SK-N-SH (cell line): Measurements from ENCODE around the gene CNTNAP2. TPM values are rescaled to one million over a fixed set of nuclear protein-coding genes. Genes with fewer than 3 reads are reported as not detected.

Experiments used
- CTCF ChIA-PET: fragments of 300-600, 350-600 bp; formaldehyde crosslinking; extraction: SDS; loops from one replicate; lab custom pipeline; 2021; lab: Yijun Ruan, JAX
- POLR2A ChIA-PET: fragments of 350-600 bp; sonication (Branson Sonifier 250); formaldehyde crosslinking; extraction: SDS; loops from one replicate; lab custom pipeline; 2020; ENCODE audit warnings: antibody characterized with exemption, inconsistent platforms; lab: Yijun Ruan, JAX
- DNase-seq: peaks from one replicate; pipeline ENCODE4 v3.0.0; 2012
- H2AFZ ChIP-seq: fragments of 200-600 bp; sonication (generic); 2 replicates; pipeline ENCODE4 v1.8.1; 2016; ENCODE audit warnings: antibody characterized with exemption, mild to moderate bottlenecking, low read depth
- H3F3A ChIP-seq: fragments of 200-600 bp; sonication (generic); replicated peaks from 2 replicates; pipeline ENCODE3; 2016; ENCODE audit warnings: antibody characterized with exemption, mild to moderate bottlenecking; ENCODE audit not compliant: insufficient read depth
- H3K27ac ChIP-seq, 2 experiments: fragments of 200-500 bp in 1 of 2; fragments of 200-600 bp in 1 of 2; sonication (Bioruptor generic) in 1 of 2; sonication (generic), shearing (Covaris generic) in 1 of 2; 2 replicates each; pipeline versions ENCODE4 v1.5.1 to v1.6.1; 2014 to 2016; ENCODE audit warnings: low read depth in 2 of 2, inconsistent platforms in 1 of 2, low read length in 1 of 2, mild to moderate bottlenecking in 1 of 2, mixed read lengths in 1 of 2
- H3K27me3 ChIP-seq: fragments of 200-600 bp; sonication (generic), shearing (Covaris generic); 2 replicates; pipeline ENCODE4 v1.6.1; 2016; ENCODE audit warnings: mixed run types; ENCODE audit not compliant: insufficient read depth
- H3K36me3 ChIP-seq, 2 experiments: fragments of 200-500 bp in 1 of 2; fragments of 200-600 bp in 1 of 2; sonication (Bioruptor generic) in 1 of 2; sonication (generic) in 1 of 2; replicated peaks in 1 of 2; 2 replicates each; pipeline versions ENCODE3 to v1.5.1; 2014 to 2016; ENCODE audit warnings: low read length in 1 of 2, mild to moderate bottlenecking in 1 of 2; ENCODE audit not compliant: insufficient read depth in 2 of 2, control insufficient read depth in 1 of 2
- H3K4me1 ChIP-seq, 2 experiments: fragments of 200-500 bp in 1 of 2; fragments of 200-600 bp in 1 of 2; sonication (Bioruptor generic) in 1 of 2; sonication (generic), shearing (Covaris generic) in 1 of 2; 2 replicates each; pipeline versions ENCODE4 v1.5.1 to v1.6.1; 2014 to 2016; ENCODE audit warnings: low read depth in 1 of 2, low read length in 1 of 2, mixed run types in 1 of 2; ENCODE audit not compliant: insufficient read depth in 2 of 2, control insufficient read depth in 1 of 2
- H3K4me2 ChIP-seq: fragments of 200-600 bp; sonication (generic), shearing (Covaris generic); 2 replicates; pipeline ENCODE4 v1.6.1; 2017; ENCODE audit warnings: mixed run types
- H3K4me3 ChIP-seq, 2 experiments: fragments of 200-500 bp in 1 of 2; fragments of 200-600 bp in 1 of 2; sonication (Bioruptor generic) in 1 of 2; sonication (generic), shearing (Covaris generic) in 1 of 2; 2 replicates each; pipeline versions ENCODE4 v1.5.1 to v1.8.1; 2014 to 2016; ENCODE audit warnings: low read depth in 2 of 2, inconsistent platforms in 1 of 2, low read length in 1 of 2, mild to moderate bottlenecking in 1 of 2, mixed read lengths in 1 of 2, moderate library complexity in 1 of 2
- H3K79me2 ChIP-seq: fragments of 200-600 bp; sonication (generic); 2 replicates; pipeline ENCODE4 v1.8.1; 2017; ENCODE audit warnings: mild to moderate bottlenecking; ENCODE audit not compliant: insufficient read depth
- H3K9ac ChIP-seq: fragments of 200-600 bp; sonication (generic); 2 replicates; pipeline ENCODE4 v1.6.1; 2017; ENCODE audit warnings: mixed run types
- H3K9me2 ChIP-seq: fragments of 200-600 bp; sonication (generic); 2 replicates; pipeline ENCODE4 v1.6.1; 2017; ENCODE audit warnings: mixed run types
- H3K9me3 ChIP-seq: fragments of 200-600 bp; sonication (generic); 2 replicates; pipeline ENCODE4 v1.6.1; 2017; ENCODE audit warnings: mixed run types, mild to moderate bottlenecking, moderate library complexity
- H4K20me1 ChIP-seq: fragments of 200-600 bp; sonication (generic); 2 replicates; pipeline ENCODE4 v1.6.1; 2017; ENCODE audit warnings: mild to moderate bottlenecking, mixed run types; ENCODE audit not compliant: insufficient read depth
- CHD2 ChIP-seq: fragments of 150-350 bp; IDR thresholded peaks from 2 replicates; pipeline ENCODE4 v1.6.1; 2018; ENCODE audit warnings: low read length; ENCODE audit not compliant: partially characterized antibody
- EP300 ChIP-seq, 2 experiments: IDR thresholded peaks; 2 replicates each; pipeline versions ENCODE4 v1.4.0 to v1.6.1; 2012; ENCODE audit warnings: borderline replicate concordance in 1 of 2, low read depth in 1 of 2, low read length in 1 of 2
- GABPA ChIP-seq: IDR thresholded peaks from 2 replicates; pipeline ENCODE4 v1.4.0; 2012; ENCODE audit warnings: low read depth, mild to moderate bottlenecking
- JUND ChIP-seq: IDR thresholded peaks from 2 replicates; pipeline ENCODE4 v1.4.0; 2012
- POLR2AphosphoS5 ChIP-seq: IDR thresholded peaks from 2 replicates; pipeline ENCODE4 v1.6.1; 2012; ENCODE audit warnings: low read depth, low read length
- RAD21 ChIP-seq: IDR thresholded peaks from 2 replicates; pipeline ENCODE4 v1.6.1; 2012; ENCODE audit warnings: mild to moderate bottlenecking, low read length
- RCOR1 ChIP-seq: fragments of 150-350 bp; IDR thresholded peaks from 2 replicates; pipeline ENCODE4 v1.6.1; 2017; ENCODE audit warnings: antibody characterized with exemption, low read length
- RXRA ChIP-seq: IDR thresholded peaks from 2 replicates; pipeline ENCODE4 v1.4.0; 2012; ENCODE audit warnings: low read depth, mild to moderate bottlenecking, borderline replicate concordance
- SIN3A ChIP-seq: IDR thresholded peaks from 2 replicates; pipeline ENCODE4 v1.6.1; 2012; ENCODE audit warnings: low read depth, mild to moderate bottlenecking, low read length, moderate library complexity, borderline replicate concordance
- WGBS: methylation state at CpG from one replicate; pipeline ENCODE4 v1.1.6; 2017; ENCODE audit warnings: low lambda C conversion rate; 5-methylcytosine and 5-hydroxymethylcytosine counted together
- polyA plus RNA-seq, 3 experiments: library from polyadenylated mRNA; depleted of rRNA; stranded (reverse); fragments of >200 nt; gene quantifications; 2 replicates each; pipeline ENCODE4 v1.2.3, GENCODE V29; 2012
- TF ChIP-seq, protein P1 (sequence below): IDR thresholded peaks from 2 replicates; pipeline ENCODE4 v1.6.1; 2012; ENCODE audit warnings: mild to moderate bottlenecking, low read depth, low read length, moderate library complexity
- TF ChIP-seq, protein P2 (sequence below): fragments of 150-350 bp; IDR thresholded peaks from 2 replicates; pipeline ENCODE4 v1.6.1; 2016; ENCODE audit warnings: mild to moderate bottlenecking, low read depth, low read length
- TF ChIP-seq, protein P3 (sequence below): IDR thresholded peaks from 2 replicates; pipeline ENCODE4 v1.4.0; 2012; ENCODE audit warnings: low read depth, borderline replicate concordance

CNTNAP2 gene
- polyA plus RNA-seq, 1 of the 3 experiments (the other 2 are of a cell fraction) = 3.4 TPM

DNA sequence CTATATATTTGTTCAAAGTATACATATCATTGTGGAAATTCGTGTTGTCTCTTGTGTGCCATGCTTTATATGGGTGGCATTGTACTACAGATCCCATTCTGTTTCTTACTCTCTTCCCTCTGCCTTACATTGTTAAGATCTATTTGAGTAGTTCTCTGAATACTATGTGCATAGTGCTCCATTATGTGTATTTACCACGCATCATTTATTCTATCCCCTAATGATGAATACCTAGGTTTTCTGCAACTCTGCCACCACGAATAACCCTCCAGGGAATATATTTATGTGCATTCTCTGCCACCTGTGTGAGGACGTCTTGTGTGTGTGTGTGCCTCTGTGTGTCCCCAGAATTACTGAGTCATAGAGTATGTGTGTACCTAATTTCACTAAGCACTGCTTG lies 2042.7 kb downstream of the CNTNAP2 start (continued):
- TF ChIP-seq, protein P1, sequence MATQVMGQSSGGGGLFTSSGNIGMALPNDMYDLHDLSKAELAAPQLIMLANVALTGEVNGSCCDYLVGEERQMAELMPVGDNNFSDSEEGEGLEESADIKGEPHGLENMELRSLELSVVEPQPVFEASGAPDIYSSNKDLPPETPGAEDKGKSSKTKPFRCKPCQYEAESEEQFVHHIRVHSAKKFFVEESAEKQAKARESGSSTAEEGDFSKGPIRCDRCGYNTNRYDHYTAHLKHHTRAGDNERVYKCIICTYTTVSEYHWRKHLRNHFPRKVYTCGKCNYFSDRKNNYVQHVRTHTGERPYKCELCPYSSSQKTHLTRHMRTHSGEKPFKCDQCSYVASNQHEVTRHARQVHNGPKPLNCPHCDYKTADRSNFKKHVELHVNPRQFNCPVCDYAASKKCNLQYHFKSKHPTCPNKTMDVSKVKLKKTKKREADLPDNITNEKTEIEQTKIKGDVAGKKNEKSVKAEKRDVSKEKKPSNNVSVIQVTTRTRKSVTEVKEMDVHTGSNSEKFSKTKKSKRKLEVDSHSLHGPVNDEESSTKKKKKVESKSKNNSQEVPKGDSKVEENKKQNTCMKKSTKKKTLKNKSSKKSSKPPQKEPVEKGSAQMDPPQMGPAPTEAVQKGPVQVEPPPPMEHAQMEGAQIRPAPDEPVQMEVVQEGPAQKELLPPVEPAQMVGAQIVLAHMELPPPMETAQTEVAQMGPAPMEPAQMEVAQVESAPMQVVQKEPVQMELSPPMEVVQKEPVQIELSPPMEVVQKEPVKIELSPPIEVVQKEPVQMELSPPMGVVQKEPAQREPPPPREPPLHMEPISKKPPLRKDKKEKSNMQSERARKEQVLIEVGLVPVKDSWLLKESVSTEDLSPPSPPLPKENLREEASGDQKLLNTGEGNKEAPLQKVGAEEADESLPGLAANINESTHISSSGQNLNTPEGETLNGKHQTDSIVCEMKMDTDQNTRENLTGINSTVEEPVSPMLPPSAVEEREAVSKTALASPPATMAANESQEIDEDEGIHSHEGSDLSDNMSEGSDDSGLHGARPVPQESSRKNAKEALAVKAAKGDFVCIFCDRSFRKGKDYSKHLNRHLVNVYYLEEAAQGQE = no peak
- TF ChIP-seq EP300 (IDR thresholded peaks at IDR 0.05; ENCODE audit: borderline replicate concordance in 1 of 2, low read depth in 1 of 2, low read length in 1 of 2) = no peak
- TF ChIP-seq RCOR1 = no peak
- no peak for TF ChIP-seq RXRA
- TF ChIP-seq, protein P2, sequence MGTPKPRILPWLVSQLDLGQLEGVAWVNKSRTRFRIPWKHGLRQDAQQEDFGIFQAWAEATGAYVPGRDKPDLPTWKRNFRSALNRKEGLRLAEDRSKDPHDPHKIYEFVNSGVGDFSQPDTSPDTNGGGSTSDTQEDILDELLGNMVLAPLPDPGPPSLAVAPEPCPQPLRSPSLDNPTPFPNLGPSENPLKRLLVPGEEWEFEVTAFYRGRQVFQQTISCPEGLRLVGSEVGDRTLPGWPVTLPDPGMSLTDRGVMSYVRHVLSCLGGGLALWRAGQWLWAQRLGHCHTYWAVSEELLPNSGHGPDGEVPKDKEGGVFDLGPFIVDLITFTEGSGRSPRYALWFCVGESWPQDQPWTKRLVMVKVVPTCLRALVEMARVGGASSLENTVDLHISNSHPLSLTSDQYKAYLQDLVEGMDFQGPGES = no peak
- no peak for TF ChIP-seq JUND
- TF ChIP-seq GABPA = no peak
- TF ChIP-seq, all 33 proteins: peak for 0

DNA sequence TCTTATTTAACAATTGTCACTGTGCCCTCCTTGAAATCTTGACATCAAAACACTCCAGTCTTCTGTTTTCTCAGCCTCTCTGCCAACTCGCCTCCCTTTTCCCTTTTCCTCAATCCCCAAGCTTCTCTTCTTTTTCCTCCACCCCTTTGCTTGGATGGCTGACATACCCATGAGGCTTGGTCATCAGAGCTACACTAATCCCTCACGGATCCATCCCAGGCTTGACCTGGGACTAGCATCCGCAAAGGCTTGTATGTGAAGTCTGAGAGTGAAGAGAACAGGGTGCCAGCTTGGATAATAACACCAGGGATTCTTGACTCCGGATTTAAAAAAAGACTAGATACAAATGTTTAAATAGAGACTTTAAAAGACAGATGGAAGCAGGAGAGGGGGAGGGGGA lies 2045.2 kb downstream of the CNTNAP2 start:
- Histone ChIP-seq H3K27me3 (no peaks in the 10 kb centered on the region), H3K9ac (no peak overlapping the region), H3F3A (peaks cover 4% of the 10 kb centered on the region), H3K9me3 (no peaks in the 10 kb centered on the region), H3K79me2 (no peaks in the 10 kb centered on the region), H3K9me2 (no peaks in the 10 kb centered on the region), H3K4me3 (no peak overlapping the region), H3K36me3 (no peaks in the 10 kb centered on the region), H2AFZ (no peak overlapping the region), H3K4me2 (no peak overlapping the region), H4K20me1 (no peaks in the 10 kb centered on the region), H3K4me1 (no peaks in the 10 kb centered on the region), H3K27ac (no peak overlapping the region)
- TF ChIP-seq, protein P1 = no peak
- TF ChIP-seq SIN3A (no peak), POLR2AphosphoS5 (no peak), CHD2 (no peak), RAD21 (no peak)
- TF ChIP-seq, protein P3, sequence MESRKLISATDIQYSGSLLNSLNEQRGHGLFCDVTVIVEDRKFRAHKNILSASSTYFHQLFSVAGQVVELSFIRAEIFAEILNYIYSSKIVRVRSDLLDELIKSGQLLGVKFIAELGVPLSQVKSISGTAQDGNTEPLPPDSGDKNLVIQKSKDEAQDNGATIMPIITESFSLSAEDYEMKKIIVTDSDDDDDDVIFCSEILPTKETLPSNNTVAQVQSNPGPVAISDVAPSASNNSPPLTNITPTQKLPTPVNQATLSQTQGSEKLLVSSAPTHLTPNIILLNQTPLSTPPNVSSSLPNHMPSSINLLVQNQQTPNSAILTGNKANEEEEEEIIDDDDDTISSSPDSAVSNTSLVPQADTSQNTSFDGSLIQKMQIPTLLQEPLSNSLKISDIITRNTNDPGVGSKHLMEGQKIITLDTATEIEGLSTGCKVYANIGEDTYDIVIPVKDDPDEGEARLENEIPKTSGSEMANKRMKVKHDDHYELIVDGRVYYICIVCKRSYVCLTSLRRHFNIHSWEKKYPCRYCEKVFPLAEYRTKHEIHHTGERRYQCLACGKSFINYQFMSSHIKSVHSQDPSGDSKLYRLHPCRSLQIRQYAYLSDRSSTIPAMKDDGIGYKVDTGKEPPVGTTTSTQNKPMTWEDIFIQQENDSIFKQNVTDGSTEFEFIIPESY = no peak
- POLR2A ChIA-PET = no interaction called here
- DNase-seq = no peak
- WGBS = 33% methylated on average over 4 of the region's 4 CpGs
- CTCF ChIA-PET = interaction anchor here (1.0 to 2.5 kb wide), 3 partner anchors 10 to 23 kb away, joined by 3 to 16 read pairs (median 6); no protein-coding TSS in a partner anchor
